D341Med (cell line): ENCODE measurements around the gene PER3.

Experiments used
- DNase-seq: peaks from one replicate; pipeline ENCODE4 v3.0.0; 2012; ENCODE audit warnings: low spot score

Gene PER3

DNA sequence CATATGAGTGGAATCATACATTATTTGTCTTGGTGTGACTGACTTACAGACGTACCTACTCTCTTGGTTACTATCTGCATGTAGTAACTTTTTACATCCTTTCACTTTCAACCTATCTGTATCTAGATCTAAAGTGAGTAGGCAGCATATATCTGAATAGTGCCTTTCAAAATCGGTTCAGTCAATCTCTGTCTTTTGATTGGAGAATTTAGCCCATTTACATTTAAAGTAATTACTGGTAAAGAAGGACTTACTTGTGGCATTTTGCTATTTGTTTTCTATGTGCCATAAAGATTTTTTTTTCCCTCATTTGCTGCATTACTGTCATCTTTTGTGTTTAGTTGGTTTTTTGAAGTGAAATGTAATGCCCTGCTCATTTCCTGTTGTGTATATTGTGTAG is 54.6 kb downstream of the PER3 start:
- DNase-seq, result no peak

- DNase-seq, result no peak
These were observed 55.4 kb downstream of the PER3 start for GRCh38 chr1:7839526-7839925.

DNA sequence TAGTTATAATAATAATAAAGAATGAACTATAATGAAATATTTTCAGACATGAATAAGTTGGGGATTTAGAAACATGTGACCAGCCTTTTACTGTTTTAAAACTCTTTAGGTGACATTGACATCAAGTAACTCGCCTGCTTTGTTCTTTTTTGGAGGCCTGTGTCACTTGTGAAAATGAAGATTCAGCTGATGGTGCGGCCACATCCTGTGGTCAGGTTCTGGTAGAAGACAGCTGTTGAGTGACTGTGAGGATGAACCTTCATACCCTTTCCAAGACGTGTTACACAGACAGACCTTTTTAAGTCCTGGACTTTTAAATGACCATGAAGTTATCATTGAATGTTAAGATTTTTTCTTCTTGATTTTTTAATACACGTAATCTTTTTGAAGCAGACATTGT is 58.4 kb downstream of the PER3 start:
- DNase-seq, result no peak

- no peak for DNase-seq
These were observed 61.7 kb downstream of the PER3 start for GRCh38 chr1:7845761-7846160.

GRCh38 chr1:7846656-7847055 is 62.6 kb downstream of the PER3 start:
- no peak for DNase-seq

- no peak for DNase-seq
These were observed 63.5 kb downstream of the PER3 start for GRCh38 chr1:7847599-7847998.

DNA sequence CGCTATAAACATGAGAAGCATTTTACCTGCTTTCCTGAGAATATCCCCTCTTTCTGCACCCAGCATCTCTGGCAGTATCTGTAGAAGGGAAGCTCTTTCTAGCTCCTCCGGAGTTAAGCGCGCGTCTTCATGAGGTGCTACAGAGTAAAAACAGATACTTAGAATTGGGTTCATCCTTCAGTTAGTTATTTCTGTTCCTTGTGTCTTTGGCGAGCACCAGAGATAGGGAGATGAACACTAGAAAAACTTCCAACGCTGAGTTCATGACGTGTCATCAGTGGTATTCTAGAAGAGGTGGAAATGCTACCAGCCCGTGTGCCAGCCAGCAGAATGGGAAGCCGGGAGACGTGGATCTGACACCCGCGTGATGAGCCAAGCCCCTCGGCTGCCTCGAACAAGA is 66.7 kb downstream of the PER3 start:
- DNase-seq, result no peak

GRCh38 chr1:7852804-7853683 is 69.0 kb downstream of the PER3 start, which contains the start of gene UTS2:
UTS2 (minus strand) TSS chr1:7853065; CDS start chr1:7853003, 62 bp downstream.
- DNase-seq, result no peak

- no peak for DNase-seq
These were observed 69.6 kb downstream of the PER3 start for GRCh38 chr1:7853684-7854026.

DNA sequence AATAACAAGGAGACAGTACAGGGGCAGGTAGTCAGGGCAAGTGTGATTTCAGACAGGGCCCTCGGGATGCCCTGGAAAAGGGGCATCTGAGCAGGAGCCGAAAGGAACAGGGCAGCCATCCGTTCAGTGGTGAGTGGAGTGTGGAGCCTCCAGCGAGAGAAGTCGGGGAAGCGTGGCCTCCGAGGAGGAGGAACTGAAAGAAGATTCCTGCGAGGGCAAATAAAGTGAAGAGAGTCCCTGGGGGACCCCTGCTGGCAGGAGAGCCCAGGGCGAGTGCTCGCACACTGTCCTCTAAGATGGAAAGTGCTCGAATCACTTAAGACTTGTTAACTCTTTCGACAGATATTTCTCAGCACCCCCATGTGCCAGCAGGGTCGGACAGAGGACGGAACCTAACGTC is 72.3 kb downstream of the PER3 start:
- no peak for DNase-seq

GRCh38 chr1:7857000-7857399 is 72.9 kb downstream of the PER3 start:
- no peak for DNase-seq

DNA sequence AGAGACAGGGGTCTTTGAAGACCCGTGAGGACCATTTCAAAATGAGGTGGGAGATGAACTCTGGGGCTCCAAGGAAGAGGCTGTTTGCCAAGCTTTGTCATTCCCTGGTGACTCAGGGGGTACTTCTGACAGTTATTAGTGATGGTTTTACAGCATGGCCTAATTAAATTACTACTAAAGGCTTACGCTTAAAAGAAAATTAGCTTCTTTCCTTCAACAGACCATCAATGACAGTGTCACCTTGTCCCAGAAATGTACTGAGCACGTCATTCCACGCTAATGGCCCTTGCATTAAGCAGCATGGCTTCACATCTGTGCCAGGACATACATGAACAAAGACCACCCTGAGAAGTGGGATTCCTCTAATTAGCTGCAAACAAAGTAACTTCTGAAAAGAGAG is 73.9 kb downstream of the PER3 start:
- DNase-seq, result no peak

GRCh38 chr1:7859406-7859805 is 75.3 kb downstream of the PER3 start:
- DNase-seq, result no peak

DNA sequence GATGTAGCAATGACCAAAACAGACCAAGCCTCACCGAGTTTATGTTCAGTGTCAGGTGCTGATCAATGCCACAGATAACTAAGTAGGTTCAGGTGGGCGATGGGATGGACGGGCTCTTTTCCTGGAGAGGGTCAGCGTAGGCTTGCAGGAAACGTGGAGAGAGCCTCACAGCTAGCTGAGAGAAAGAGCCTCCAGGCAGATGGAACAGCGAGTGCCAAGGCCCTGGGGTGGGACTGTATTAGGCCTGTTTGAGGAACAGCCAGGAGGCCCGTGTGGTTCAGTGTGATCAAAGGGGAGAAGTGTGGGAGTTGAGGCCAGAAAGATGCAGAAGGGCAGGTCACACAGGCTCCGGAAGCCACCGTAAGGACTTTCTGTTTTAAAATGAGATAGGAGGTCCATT is 76.0 kb downstream of the PER3 start:
- no peak for DNase-seq

GRCh38 chr1:7861452-7861851 is 77.4 kb downstream of the PER3 start:
- DNase-seq, result no peak

DNA sequence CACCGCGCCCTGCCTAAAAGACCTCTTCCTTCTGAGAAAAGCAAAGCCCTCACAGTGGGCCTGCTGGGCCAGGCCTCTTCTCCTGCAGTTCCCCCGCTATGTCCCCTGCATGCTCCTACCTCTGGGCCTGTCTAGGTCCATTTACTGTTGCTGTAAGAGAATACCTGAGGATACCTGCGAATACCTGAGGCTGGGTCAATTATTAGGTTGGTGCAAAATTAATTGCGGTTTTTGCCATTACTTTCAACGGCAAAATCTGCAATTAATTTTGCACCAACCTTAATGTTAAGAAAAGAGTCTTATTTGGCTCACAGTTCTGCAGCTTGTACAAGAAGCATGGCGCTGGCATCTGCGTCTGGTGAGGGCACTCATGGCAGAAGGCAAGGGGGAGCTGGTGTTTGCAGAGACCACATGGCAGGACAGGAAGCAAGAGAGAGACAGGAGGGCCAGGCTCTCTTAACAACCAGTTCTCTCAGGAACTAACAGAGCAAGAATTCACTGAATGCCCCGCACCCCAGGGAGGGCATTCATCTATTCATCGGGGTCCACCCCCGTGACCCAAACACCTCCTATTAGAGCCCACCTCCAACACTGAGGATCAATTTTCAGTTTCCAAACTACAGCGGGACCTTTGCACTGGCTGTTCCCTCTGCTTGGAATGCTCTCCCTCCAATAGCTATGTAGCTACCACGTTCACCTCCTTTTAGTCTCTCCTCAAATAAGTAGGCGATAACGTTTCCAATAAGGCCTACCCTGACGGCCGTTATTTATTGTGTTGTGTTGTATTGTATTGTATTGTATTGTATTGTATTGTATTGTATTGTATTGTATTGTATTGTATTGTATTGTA is 78.3 kb downstream of the PER3 start:
- no peak for DNase-seq

GRCh38 chr1:7863756-7864328 is 79.8 kb downstream of the PER3 start:
- no peak for DNase-seq

DNA sequence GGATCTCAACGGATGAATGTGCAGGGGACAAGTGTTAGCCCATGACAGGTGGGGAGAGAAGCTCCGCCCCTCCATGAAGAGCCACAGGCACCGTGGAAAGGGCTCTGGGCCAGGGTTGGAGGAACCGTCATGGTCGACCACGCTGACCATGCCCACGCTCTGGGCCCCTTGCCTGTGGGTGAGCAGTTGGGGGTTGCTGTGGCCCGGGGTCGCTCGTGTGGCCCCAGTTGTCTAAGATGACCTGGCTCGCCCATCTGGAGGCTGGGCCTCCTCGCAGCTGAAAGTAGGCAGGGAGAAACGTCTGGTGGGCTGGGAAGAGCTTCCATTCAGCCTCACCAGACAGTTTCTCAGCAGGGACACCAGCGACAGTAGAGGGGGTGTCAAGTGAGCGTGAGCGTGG is 81.9 kb downstream of the PER3 start:
- no peak for DNase-seq

- DNase-seq, result no peak
These were observed 84.1 kb downstream of the PER3 start for GRCh38 chr1:7868070-7868780.

GRCh38 chr1:7869136-7869920 is 85.2 kb downstream of the PER3 start:
- DNase-seq, result no peak

GRCh38 chr1:7871136-7871535 is 87.0 kb downstream of the PER3 start:
- no peak for DNase-seq
